ENCODE measurements around the gene SLC2A9. TPM values are rescaled to one million over a fixed set of nuclear protein-coding genes. Genes with fewer than 3 reads are reported as not detected.

Gene SLC2A9
- total and polyA plus RNA-seq, 2 donors (not counting 1 experiment from before 2014, with no cell fraction given), result 2.3 to 3.9 TPM

DNA sequence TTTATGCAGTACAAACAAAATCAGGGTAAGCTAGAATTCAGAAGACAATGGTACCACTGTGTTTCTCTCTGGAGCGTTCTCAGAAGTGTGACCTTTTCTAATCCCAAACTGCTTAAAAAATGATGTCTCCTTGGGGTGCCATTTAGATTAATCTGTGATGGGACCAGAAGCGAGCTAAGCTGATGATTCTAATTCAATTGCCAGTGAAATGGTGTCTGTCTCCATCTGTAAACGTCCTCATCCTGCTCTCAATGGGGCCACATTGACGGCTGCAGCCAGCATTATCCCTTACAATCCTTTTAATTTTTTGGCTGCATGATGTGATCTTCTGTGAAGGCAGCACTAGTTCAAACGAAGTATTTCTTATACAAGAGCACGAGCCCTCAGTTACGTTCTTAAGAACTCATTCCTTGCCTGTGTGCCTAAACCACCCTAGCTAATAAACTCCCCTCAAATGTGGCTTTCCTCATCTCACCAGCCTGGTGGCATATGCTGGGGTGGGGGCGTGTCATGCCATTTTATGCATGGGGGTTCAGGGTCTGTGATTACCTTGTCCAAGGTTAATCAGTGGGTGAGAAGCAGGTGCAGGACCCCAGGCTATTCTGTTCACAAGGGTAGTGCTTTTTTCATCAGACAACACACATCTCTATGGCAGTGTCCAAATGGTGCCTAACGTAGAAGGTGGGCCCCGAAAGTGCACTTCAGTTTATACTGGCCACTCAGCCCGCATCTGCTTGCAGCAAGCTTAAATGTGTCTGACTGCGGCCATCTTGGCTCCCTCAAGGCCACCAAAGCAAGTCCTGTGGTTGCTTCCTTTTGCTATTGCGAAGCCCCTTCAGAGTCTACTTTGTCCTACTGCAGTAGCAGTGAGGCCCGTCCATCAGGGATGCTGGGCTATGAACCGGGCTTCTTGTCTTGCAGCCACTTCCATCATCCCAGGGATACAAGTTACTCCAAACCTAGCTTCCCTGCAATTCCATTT, 45.7 kb upstream of the SLC2A9 start:
- no peaks in the 10 kb centered on the region for H3K27me3 ChIP-seq (ENCODE audit: control insufficient read depth, insufficient read depth, low read length)
- H3K4me2 ChIP-seq (ENCODE audit: extremely low read depth, insufficient read depth, low read length), result no peak overlapping the region
- no peaks in the 10 kb centered on the region for H4K20me1 ChIP-seq (ENCODE audit: control insufficient read depth, extremely low read depth, insufficient read depth, low read length)
- TF ChIP-seq, protein P1, sequence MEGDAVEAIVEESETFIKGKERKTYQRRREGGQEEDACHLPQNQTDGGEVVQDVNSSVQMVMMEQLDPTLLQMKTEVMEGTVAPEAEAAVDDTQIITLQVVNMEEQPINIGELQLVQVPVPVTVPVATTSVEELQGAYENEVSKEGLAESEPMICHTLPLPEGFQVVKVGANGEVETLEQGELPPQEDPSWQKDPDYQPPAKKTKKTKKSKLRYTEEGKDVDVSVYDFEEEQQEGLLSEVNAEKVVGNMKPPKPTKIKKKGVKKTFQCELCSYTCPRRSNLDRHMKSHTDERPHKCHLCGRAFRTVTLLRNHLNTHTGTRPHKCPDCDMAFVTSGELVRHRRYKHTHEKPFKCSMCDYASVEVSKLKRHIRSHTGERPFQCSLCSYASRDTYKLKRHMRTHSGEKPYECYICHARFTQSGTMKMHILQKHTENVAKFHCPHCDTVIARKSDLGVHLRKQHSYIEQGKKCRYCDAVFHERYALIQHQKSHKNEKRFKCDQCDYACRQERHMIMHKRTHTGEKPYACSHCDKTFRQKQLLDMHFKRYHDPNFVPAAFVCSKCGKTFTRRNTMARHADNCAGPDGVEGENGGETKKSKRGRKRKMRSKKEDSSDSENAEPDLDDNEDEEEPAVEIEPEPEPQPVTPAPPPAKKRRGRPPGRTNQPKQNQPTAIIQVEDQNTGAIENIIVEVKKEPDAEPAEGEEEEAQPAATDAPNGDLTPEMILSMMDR (conservative IDR thresholded peaks at IDR 0.05 in 1 of 2, IDR thresholded peaks at IDR 0.05 in 1 of 2; ENCODE audit: low read depth in 1 of 2, low read length in 2 of 2), result no peak
- TF ChIP-seq EZH2 (IDR thresholded peaks at IDR 0.05; ENCODE audit: low read length, missing control alignments), result no peak
- H3K9ac ChIP-seq (ENCODE audit: insufficient read depth, low read length), result no peak overlapping the region
- no peaks in the 10 kb centered on the region for H3K4me1 ChIP-seq (ENCODE audit: control insufficient read depth, extremely low read depth, insufficient read depth, low read length)
- no peaks in the 10 kb centered on the region for H3K79me2 ChIP-seq (ENCODE audit: control insufficient read depth, insufficient read depth, low read length)
- H3K4me3 ChIP-seq (replicated peaks in 1 of 4; ENCODE audit: control extremely low read depth in 1 of 4, insufficient read depth in 1 of 4, low read depth in 3 of 4, low read length in 4 of 4), result no peak overlapping the region
- no peak overlapping the region for H2AFZ ChIP-seq (ENCODE audit: low read length)
- H3K27ac ChIP-seq (ENCODE audit: insufficient read depth, low read length), result no peak overlapping the region
- H3K36me3 ChIP-seq (ENCODE audit: control insufficient read depth, insufficient read depth, low read length), result peaks cover 25% of the 10 kb centered on the region
- no peak for DNase-seq (ENCODE audit: low read depth in 2 of 2)
- no peaks in the 10 kb centered on the region for H3K9me3 ChIP-seq (ENCODE audit: control insufficient read depth, insufficient read depth, low read depth, low read length)

- Histone ChIP-seq H3K36me3 (ENCODE audit: control insufficient read depth, insufficient read depth, low read length) (peaks cover 25% of the 10 kb centered on the region), H3K4me1 (ENCODE audit: control insufficient read depth, extremely low read depth, insufficient read depth, low read length) (no peaks in the 10 kb centered on the region), H3K79me2 (ENCODE audit: control insufficient read depth, insufficient read depth, low read length) (no peaks in the 10 kb centered on the region), H3K27me3 (ENCODE audit: control insufficient read depth, insufficient read depth, low read length) (no peaks in the 10 kb centered on the region), H4K20me1 (ENCODE audit: control insufficient read depth, extremely low read depth, insufficient read depth, low read length) (no peaks in the 10 kb centered on the region), H3K9me3 (ENCODE audit: control insufficient read depth, insufficient read depth, low read depth, low read length) (no peaks in the 10 kb centered on the region), H3K4me3 (replicated peaks in 1 of 4; ENCODE audit: control extremely low read depth in 1 of 4, insufficient read depth in 1 of 4, low read depth in 3 of 4, low read length in 4 of 4) (no peak overlapping the region), H3K4me2 (ENCODE audit: extremely low read depth, insufficient read depth, low read length) (no peak overlapping the region), H3K9ac (ENCODE audit: insufficient read depth, low read length) (no peak overlapping the region), H2AFZ (ENCODE audit: low read length) (no peak overlapping the region), H3K27ac (ENCODE audit: insufficient read depth, low read length) (no peak overlapping the region)
- DNase-seq (ENCODE audit: low read depth in 2 of 2), result no peak
- TF ChIP-seq, protein P1 (conservative IDR thresholded peaks at IDR 0.05 in 1 of 2, IDR thresholded peaks at IDR 0.05 in 1 of 2; ENCODE audit: low read depth in 1 of 2, low read length in 2 of 2), result no peak
- no peak for TF ChIP-seq EZH2 (IDR thresholded peaks at IDR 0.05; ENCODE audit: low read length, missing control alignments)
Measured at GRCh38 chr4:10066206-10066605, 44.9 kb upstream of the SLC2A9 start.

DNA sequence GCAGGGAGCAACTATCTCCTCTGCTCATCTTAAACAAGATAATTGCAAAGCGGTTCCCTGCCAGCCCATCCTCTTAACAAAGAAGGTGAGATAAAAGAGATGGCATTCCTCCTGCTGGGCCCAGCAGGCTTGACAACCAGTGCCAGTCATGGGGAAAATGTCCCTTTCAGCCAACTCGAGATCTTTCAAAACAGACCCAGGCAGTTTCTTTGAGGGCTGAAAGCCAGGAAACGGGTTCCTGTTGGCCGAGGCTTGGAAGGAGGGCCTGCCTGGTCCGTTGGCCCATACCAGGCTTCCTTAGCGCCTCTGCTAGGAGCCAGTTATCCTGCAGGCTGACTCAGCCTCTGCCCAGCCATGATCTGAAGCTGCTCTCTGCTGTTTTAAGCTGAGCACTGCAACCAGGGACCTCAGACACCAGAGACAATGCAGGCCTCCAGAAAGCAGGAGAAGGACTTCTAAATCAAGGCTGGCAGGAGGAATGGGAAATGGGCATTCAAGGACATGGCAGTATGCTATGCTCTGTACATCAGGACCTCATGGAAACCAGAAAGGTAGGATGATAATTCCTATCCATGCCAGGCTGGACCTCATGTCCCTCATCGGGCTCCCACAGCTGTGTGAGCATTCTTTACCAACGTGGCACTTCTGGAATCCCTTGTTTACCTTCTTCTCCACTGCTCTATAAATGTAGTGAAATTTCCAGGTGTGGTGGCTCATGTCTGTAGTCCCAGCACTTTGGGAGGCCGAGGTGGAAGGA, 42.4 kb upstream of the SLC2A9 start:
- Histone ChIP-seq H3K9ac (ENCODE audit: insufficient read depth, low read length) (no peak overlapping the region), H3K9me3 (ENCODE audit: control insufficient read depth, insufficient read depth, low read depth, low read length) (no peaks in the 10 kb centered on the region), H2AFZ (ENCODE audit: low read length) (no peak overlapping the region), H3K4me2 (ENCODE audit: extremely low read depth, insufficient read depth, low read length) (no peak overlapping the region), H3K4me1 (ENCODE audit: control insufficient read depth, extremely low read depth, insufficient read depth, low read length) (no peaks in the 10 kb centered on the region), H3K4me3 (replicated peaks in 1 of 4; ENCODE audit: control extremely low read depth in 1 of 4, insufficient read depth in 1 of 4, low read depth in 3 of 4, low read length in 4 of 4) (no peak overlapping the region), H3K36me3 (ENCODE audit: control insufficient read depth, insufficient read depth, low read length) (peaks cover 16% of the 10 kb centered on the region), H3K27ac (ENCODE audit: insufficient read depth, low read length) (no peak overlapping the region), H4K20me1 (ENCODE audit: control insufficient read depth, extremely low read depth, insufficient read depth, low read length) (no peaks in the 10 kb centered on the region), H3K27me3 (ENCODE audit: control insufficient read depth, insufficient read depth, low read length) (no peaks in the 10 kb centered on the region), H3K79me2 (ENCODE audit: control insufficient read depth, insufficient read depth, low read length) (no peaks in the 10 kb centered on the region)
- DNase-seq (ENCODE audit: low read depth in 2 of 2), result peak; percentile 64 to 75
- no peak for TF ChIP-seq EZH2 (IDR thresholded peaks at IDR 0.05; ENCODE audit: low read length, missing control alignments)
- TF ChIP-seq, protein P1 (conservative IDR thresholded peaks at IDR 0.05 in 1 of 2, IDR thresholded peaks at IDR 0.05 in 1 of 2; ENCODE audit: low read depth in 1 of 2, low read length in 2 of 2), result peak; percentile 59 to 86
